ENCODE data around the gene SALL3.

GRCh38 chr18:78992041-78993011, 12.7 kb downstream of the SALL3 start:
- TF ChIP-seq POLR2A (IDR thresholded peaks at IDR 0.05): no peak
- TF ChIP-seq CTCF (IDR thresholded peaks at IDR 0.05): no peak
